Keratinocyte (primary cell): ENCODE results near the gene PARP9. TPM values are rescaled to one million over a fixed set of nuclear protein-coding genes. Genes with fewer than 3 reads are reported as not detected.

ENCODE experiments used
- DNase-seq: peaks from one replicate; pipeline ENCODE4 v3.0.0-alpha.2; 2011; ENCODE audit warnings: low read depth, missing footprints, low spot score
- FAIRE-seq: peaks from 2 replicates; lab custom pipeline; 2011; peaks lifted over from hg19 to GRCh38; lab: Jason Lieb, UNC
- H2AFZ ChIP-seq: 2 replicates; pipeline ENCODE4 v1.6.0; 2012; ENCODE audit warnings: low read length, control low read depth, inconsistent platforms; ENCODE audit not compliant: control insufficient read depth
- H3K27ac ChIP-seq: 2 replicates; pipeline ENCODE4 v1.5.1; 2011; ENCODE audit warnings: low read length; ENCODE audit not compliant: control insufficient read depth, insufficient read depth
- H3K27me3 ChIP-seq: 3 replicates; pipeline ENCODE4 v1.6.0; 2011; ENCODE audit warnings: low read length; ENCODE audit not compliant: control insufficient read depth, insufficient read depth; ENCODE audit errors: extremely low read depth
- H3K36me3 ChIP-seq, 2 experiments: 2 replicates in 1 of 2; 3 replicates in 1 of 2; pipeline ENCODE4 v1.5.1; 2011; ENCODE audit warnings: low read length in 2 of 2, mild to moderate bottlenecking in 1 of 2; ENCODE audit not compliant: control insufficient read depth in 2 of 2, insufficient read depth in 2 of 2; ENCODE audit errors: extremely low read depth in 1 of 2
- H3K4me1 ChIP-seq: 3 replicates; pipeline ENCODE4 v1.5.1; 2011; ENCODE audit warnings: low read length; ENCODE audit not compliant: control insufficient read depth, insufficient read depth; ENCODE audit errors: extremely low read depth
- H3K4me2 ChIP-seq: 3 replicates; pipeline ENCODE4 v1.6.0; 2011; ENCODE audit warnings: low read depth, low read length; ENCODE audit not compliant: control insufficient read depth, insufficient read depth; ENCODE audit errors: extremely low read depth
- H3K4me3 ChIP-seq, 3 experiments: fragments of 200-600 bp in 1 of 3; sonication (generic) in 1 of 3; 2 replicates in 2 of 3; 3 replicates in 1 of 3; pipeline ENCODE4 v1.5.1; 2011 to 2016; ENCODE audit warnings: low read length in 3 of 3, mild to moderate bottlenecking in 3 of 3, control low read depth in 2 of 3, inconsistent platforms in 1 of 3, low read depth in 1 of 3, mixed read lengths in 1 of 3, mixed run types in 1 of 3, moderate library complexity in 1 of 3; ENCODE audit not compliant: control insufficient read depth in 2 of 3, insufficient read depth in 2 of 3; ENCODE audit errors: extremely low read depth in 1 of 3
- H3K79me2 ChIP-seq: 2 replicates; pipeline ENCODE4 v1.6.0; 2012; ENCODE audit warnings: low read length; ENCODE audit not compliant: control insufficient read depth, insufficient read depth
- H3K9ac ChIP-seq: 3 replicates; pipeline ENCODE4 v1.6.0; 2011; ENCODE audit warnings: low read length; ENCODE audit not compliant: control insufficient read depth, insufficient read depth; ENCODE audit errors: extremely low read depth
- H3K9me1 ChIP-seq: 3 replicates; pipeline ENCODE4 v1.6.0; 2011; ENCODE audit warnings: low read length; ENCODE audit not compliant: control insufficient read depth, insufficient read depth; ENCODE audit errors: extremely low read depth
- H3K9me3 ChIP-seq: 2 replicates; pipeline ENCODE4 v1.5.1; 2012; ENCODE audit warnings: low read depth, low read length; ENCODE audit not compliant: control insufficient read depth
- H4K20me1 ChIP-seq: 3 replicates; pipeline ENCODE4 v1.6.0; 2011; ENCODE audit warnings: low read length; ENCODE audit not compliant: control insufficient read depth, insufficient read depth; ENCODE audit errors: extremely low read depth
- CTCF ChIP-seq, 3 experiments: IDR thresholded peaks in 1 of 3; conservative IDR thresholded peaks in 1 of 3; optimal IDR thresholded peaks in 1 of 3; 2 replicates in 2 of 3; 3 replicates in 1 of 3; pipeline versions ENCODE3 to v1.5.1; 2011; ENCODE audit warnings: low read length in 3 of 3, mild to moderate bottlenecking in 3 of 3, moderate library complexity in 2 of 3, control low read depth in 1 of 3, inconsistent platforms in 1 of 3; ENCODE audit not compliant: insufficient read depth in 2 of 3; ENCODE audit errors: extremely low read depth in 1 of 3
- EZH2 ChIP-seq: IDR thresholded peaks from one replicate; pipeline ENCODE4 v1.6.1; 2012; ENCODE audit warnings: inconsistent platforms, mild to moderate bottlenecking, low read length, moderate library complexity
- dilution Hi-C: fragments of 300-500 bp; cut with MboI; formaldehyde crosslinking; loops from one replicate; pipeline ENCODE4 v1.7.0; 2020; ENCODE audit warnings: low sequenced_read_pairs; ENCODE audit not compliant: extremely low pct_ligation_motif_present
- polyA plus RNA-seq, 5 experiments: library from polyadenylated mRNA; depleted of rRNA in 3 of 5; stranded (reverse) in 3 of 5; stranded (forward) in 1 of 5; unstranded in 1 of 5; fragments of >200 nt; gene quantifications; 1 replicate in 1 of 5; 2 replicates in 3 of 5; 3 replicates in 1 of 5; pipeline versions ENCODE4 v1.2.1 to v1.2.3, GENCODE V29; 2011 to 2012; ENCODE audit warnings: missing spikeins in 2 of 5, low read depth in 1 of 5, low replicate concordance in 1 of 5

PARP9 gene
- polyA plus RNA-seq, 1 donor (not counting 4 experiments of a cell fraction or from before 2014, with no cell fraction given), result 70.1 TPM

DNA sequence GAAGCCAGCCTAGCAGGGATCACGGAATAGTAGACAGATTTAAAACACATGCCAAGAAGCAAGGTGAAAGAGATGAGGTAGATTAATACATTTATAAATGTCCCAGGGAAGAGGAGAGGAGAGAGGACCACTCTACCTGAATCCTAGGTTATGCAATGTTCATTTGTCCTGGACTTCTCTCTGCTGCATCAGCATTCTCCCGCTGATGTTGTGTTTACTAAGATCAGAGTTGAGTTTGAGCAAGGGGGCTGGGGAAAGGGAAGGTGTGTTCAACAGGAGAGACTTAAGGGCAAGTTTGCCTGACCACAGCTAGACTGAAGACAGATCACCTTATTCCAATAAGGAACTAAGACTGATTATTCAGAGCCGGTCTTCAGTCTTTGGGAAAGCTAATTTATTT lies 48.2 kb downstream of the PARP9 start:
- no peak overlapping the region for H3K4me2 ChIP-seq
- peaks cover 8% of the 10 kb centered on the region for H4K20me1 ChIP-seq
- no peaks in the 10 kb centered on the region for H3K9me3 ChIP-seq
- H3K27ac ChIP-seq, result no peak overlapping the region
- H3K79me2 ChIP-seq, result peaks cover 31% of the 10 kb centered on the region
- no peak overlapping the region for H2AFZ ChIP-seq
- TF ChIP-seq EZH2, result no peak
- no peak for TF ChIP-seq CTCF (optimal IDR thresholded peaks at IDR 0.05 in 1 of 3, IDR thresholded peaks at IDR 0.05 in 1 of 3, conservative IDR thresholded peaks at IDR 0.05 in 1 of 3; ENCODE audit: extremely low read depth in 1 of 3, insufficient read depth in 2 of 3, low read length in 3 of 3)
- no peaks in the 10 kb centered on the region for H3K36me3 ChIP-seq
- no peak for DNase-seq
- FAIRE-seq, result no peak
- H3K4me1 ChIP-seq, result peaks cover 12% of the 10 kb centered on the region
- no peaks in the 10 kb centered on the region for H3K9me1 ChIP-seq
- no peak overlapping the region for H3K4me3 ChIP-seq
- H3K9ac ChIP-seq, result no peak overlapping the region
- dilution Hi-C loops, result no loop called here
- no peaks in the 10 kb centered on the region for H3K27me3 ChIP-seq

- no peak for DNase-seq
- no peak for FAIRE-seq
- Histone ChIP-seq H3K4me3 (peak overlapping the region; percentile 65 to 88 (median 76)), H3K4me1 (peaks cover 12% of the 10 kb centered on the region), H3K27ac (peak overlapping the region; percentile 85), H3K9ac (peak overlapping the region; percentile 90), H3K36me3 (no peaks in the 10 kb centered on the region), H3K27me3 (no peaks in the 10 kb centered on the region), H2AFZ (peak overlapping the region; percentile 97), H3K4me2 (peak overlapping the region; percentile 91), H3K79me2 (peaks cover 40% of the 10 kb centered on the region), H3K9me3 (no peaks in the 10 kb centered on the region), H3K9me1 (no peaks in the 10 kb centered on the region), H4K20me1 (peaks cover 10% of the 10 kb centered on the region)
- dilution Hi-C loops, result no loop called here
- no peak for TF ChIP-seq CTCF (optimal IDR thresholded peaks at IDR 0.05 in 1 of 3, IDR thresholded peaks at IDR 0.05 in 1 of 3, conservative IDR thresholded peaks at IDR 0.05 in 1 of 3; ENCODE audit: extremely low read depth in 1 of 3, insufficient read depth in 2 of 3, low read length in 3 of 3)
- TF ChIP-seq EZH2, result no peak
These were observed 49.1 kb downstream of the PARP9 start for GRCh38 chr3:122515020-122515468.
